Endothelial cell of umbilical vein (primary cell): ENCODE measurements around the gene GDPD3. TPM values are rescaled to one million over a fixed set of nuclear protein-coding genes. Genes with fewer than 3 reads are reported as not detected.
A peak's percentile ranks its signal among the peaks of the same experiment; 100 is the strongest.

Source experiments
- BruUV-seq: library from RNA; stranded (reverse); fragments of 400-500 nt; replicated peaks from 2 replicates; lab custom pipeline; 2021; lab: Mats Ljungman, UMichigan
- CTCF ChIA-PET: fragments of 300-600, 350-600 bp; sonication (Branson Sonifier 250); formaldehyde crosslinking; loops from one replicate; lab custom pipeline; 2021; ENCODE audit warnings: antibody characterized with exemption, inconsistent platforms; lab: Charles Lee
- POLR2A ChIA-PET: fragments of 300-600, 350-600 bp; sonication (Branson Sonifier 250); formaldehyde crosslinking; loops from one replicate; lab custom pipeline; 2021; ENCODE audit warnings: antibody characterized with exemption, inconsistent platforms; lab: Charles Lee
- DNase-seq: peaks from one replicate; pipeline ENCODE4 v3.0.0-alpha.2; 2011; ENCODE audit warnings: low read depth, low spot score
- FAIRE-seq: peaks from 2 replicates; lab custom pipeline; 2011; peaks lifted over from hg19 to GRCh38; lab: Jason Lieb, UNC
- H2AFZ ChIP-seq: 2 replicates; pipeline ENCODE4 v1.6.0; 2012; ENCODE audit warnings: low read depth, low read length, control low read depth, inconsistent platforms
- H3K27ac ChIP-seq: 2 replicates; pipeline ENCODE4 v1.5.1; 2011; ENCODE audit warnings: low read depth, mild to moderate bottlenecking, control low read depth, low read length, moderate library complexity; ENCODE audit not compliant: insufficient read depth
- H3K27me3 ChIP-seq, 2 experiments: 2 replicates each; pipeline versions ENCODE4 v1.6.0 to v1.6.1; 2011; ENCODE audit warnings: low read length in 2 of 2, mixed read lengths in 1 of 2; ENCODE audit not compliant: control insufficient read depth in 2 of 2, insufficient read depth in 2 of 2
- H3K36me3 ChIP-seq, 2 experiments: 2 replicates in 1 of 2; 3 replicates in 1 of 2; pipeline ENCODE4 v1.5.1; 2011; ENCODE audit warnings: low read length in 2 of 2, mild to moderate bottlenecking in 1 of 2, moderate library complexity in 1 of 2; ENCODE audit not compliant: control insufficient read depth in 2 of 2, insufficient read depth in 2 of 2; ENCODE audit errors: extremely low read depth in 1 of 2
- H3K4me1 ChIP-seq: 3 replicates; pipeline ENCODE4 v1.5.1; 2011; ENCODE audit warnings: mild to moderate bottlenecking, low read length; ENCODE audit not compliant: control insufficient read depth, insufficient read depth; ENCODE audit errors: extremely low read depth
- H3K4me2 ChIP-seq: 2 replicates; pipeline ENCODE4 v1.6.1; 2011; ENCODE audit warnings: low read length, control low read depth, mixed read lengths; ENCODE audit not compliant: insufficient read depth
- H3K4me3 ChIP-seq, 3 experiments: fragments of 200-600 bp in 1 of 3; sonication (generic), shearing (Covaris generic) in 1 of 3; replicated peaks in 1 of 3; 2 replicates each; pipeline ENCODE4 v1.5.1; 2011 to 2016; ENCODE audit warnings: control low read depth in 3 of 3, low read length in 3 of 3, mild to moderate bottlenecking in 2 of 3, inconsistent platforms in 1 of 3, low read depth in 1 of 3, moderate library complexity in 1 of 3; ENCODE audit not compliant: insufficient read depth in 1 of 3
- H3K79me2 ChIP-seq: 2 replicates; pipeline ENCODE4 v1.6.0; 2012; ENCODE audit warnings: low read length, inconsistent platforms; ENCODE audit not compliant: control insufficient read depth, insufficient read depth
- H3K9ac ChIP-seq: replicated peaks from 2 replicates; pipeline ENCODE3; 2011; ENCODE audit warnings: low read length, control low read depth; ENCODE audit not compliant: insufficient read depth; ENCODE audit errors: extremely low read depth
- H3K9me1 ChIP-seq: replicated peaks from 3 replicates; pipeline ENCODE4 v1.6.0; 2011; ENCODE audit warnings: mild to moderate bottlenecking, low read length; ENCODE audit not compliant: control insufficient read depth, insufficient read depth; ENCODE audit errors: extremely low read depth
- H3K9me3 ChIP-seq: replicated peaks from 2 replicates; pipeline ENCODE4 v1.5.1; 2012; ENCODE audit warnings: low read length, inconsistent platforms; ENCODE audit not compliant: control insufficient read depth, insufficient read depth
- H4K20me1 ChIP-seq: replicated peaks from 2 replicates; pipeline ENCODE3; 2011; ENCODE audit warnings: mild to moderate bottlenecking, low read length; ENCODE audit not compliant: control insufficient read depth, insufficient read depth; ENCODE audit errors: extremely low read depth
- EZH2 ChIP-seq: IDR thresholded peaks from 2 replicates; pipeline ENCODE4 v1.6.1; 2012; ENCODE audit warnings: borderline replicate concordance, low read depth, mild to moderate bottlenecking, moderate library complexity, low read length, inconsistent platforms; ENCODE audit not compliant: severe bottlenecking
- FOS ChIP-seq: IDR thresholded peaks from 2 replicates; pipeline ENCODE4 v1.6.1; 2011; ENCODE audit warnings: mild to moderate bottlenecking, low read length, moderate library complexity, borderline replicate concordance; ENCODE audit not compliant: insufficient read depth
- GATA2 ChIP-seq: IDR thresholded peaks from 2 replicates; pipeline ENCODE4 v1.7.0; 2011; ENCODE audit warnings: low read depth, mild to moderate bottlenecking, moderate library complexity, mixed read lengths, low read length; ENCODE audit not compliant: insufficient read length, insufficient read depth
- JUN ChIP-seq: IDR thresholded peaks from 2 replicates; pipeline ENCODE4 v1.6.1; 2011; ENCODE audit warnings: borderline replicate concordance, low read depth; ENCODE audit not compliant: insufficient read length, insufficient read depth
- MAX ChIP-seq: IDR thresholded peaks from 2 replicates; pipeline ENCODE4 v1.6.1; 2011; ENCODE audit not compliant: insufficient read depth, insufficient read length
- MYC ChIP-seq: IDR thresholded peaks from one replicate; pipeline ENCODE4 v1.6.1; 2011; ENCODE audit warnings: mild to moderate bottlenecking, low read depth, low read length
- POLR2A ChIP-seq: IDR thresholded peaks from 2 replicates; pipeline ENCODE4 v1.6.1; 2012; ENCODE audit warnings: low read depth, mild to moderate bottlenecking, control low read depth, low read length
- POLR2AphosphoS5 ChIP-seq: IDR thresholded peaks from 2 replicates; pipeline ENCODE4 v1.6.1; 2012; ENCODE audit warnings: low read depth, mild to moderate bottlenecking, control low read depth, low read length, moderate library complexity; ENCODE audit not compliant: insufficient read depth
- dilution Hi-C: fragments of 300-500 bp; cut with MboI; formaldehyde crosslinking; loops from one replicate; pipeline ENCODE4 v1.15.0; 2019; ENCODE audit warnings: low sequenced_read_pairs; ENCODE audit not compliant: extremely low pct_ligation_motif_present
- intact Hi-C: fragments of 100-400 bp; cut with micrococcal nuclease; formaldehyde crosslinking; loops from one replicate; pipeline ENCODE4 v1.10.0; 2022
- polyA plus RNA-seq, 4 experiments: library from polyadenylated mRNA; depleted of rRNA in 3 of 4; stranded (reverse) in 3 of 4; unstranded in 1 of 4; fragments of >200 nt; gene quantifications; 2 replicates each; pipeline versions ENCODE4 v1.2.1 to v1.2.3, GENCODE V29; 2011 to 2012; ENCODE audit warnings: missing spikeins in 1 of 4
- total RNA-seq: library from RNA; stranded (reverse); gene quantifications from 2 replicates; pipeline ENCODE4 v1.2.3, GENCODE V29; 2021
- TF ChIP-seq, protein P1 (sequence below), 2 donors: IDR thresholded peaks; 1 replicate in 1 of 2; 2 replicates in 1 of 2; pipeline ENCODE4 v1.5.1; 2011; ENCODE audit warnings: low read length in 2 of 2, mild to moderate bottlenecking in 2 of 2, moderate library complexity in 2 of 2, control low read depth in 1 of 2, inconsistent platforms in 1 of 2, low read depth in 1 of 2; ENCODE audit not compliant: insufficient read depth in 1 of 2; ENCODE audit errors: extremely low read depth in 1 of 2

The GDPD3 gene
- total and polyA plus RNA-seq, 2 donors (not counting 3 experiments of a cell fraction or from before 2014, with no cell fraction given): 8.0 to 18.6 TPM

- no peaks in the 10 kb centered on the region for H3K27me3 ChIP-seq
- peaks cover 24% of the 10 kb centered on the region for H3K79me2 ChIP-seq
- POLR2A ChIA-PET: interaction anchor here (0.6 kb wide), 1 partner anchor 29 kb away, joined by 3 read pairs; no protein-coding TSS in a partner anchor
- peaks cover 6 to 8% of the 10 kb centered on the region in 2 experiments for H3K36me3 ChIP-seq
- dilution Hi-C loops (no loop called here), intact Hi-C loops (no loop called here)
- DNase-seq (no peak), FAIRE-seq (no peak)
- CTCF ChIA-PET: interaction anchor here (1.6 to 4.5 kb wide), 3 partner anchors 7 to 29 kb away, joined by 4 to 53 read pairs (median 28); partner anchors contain the start of gene TBX6
- no peak overlapping the region for H3K4me2 ChIP-seq
- H3K27ac ChIP-seq: peak overlapping the region; percentile 71
- no peak for TF ChIP-seq MYC
- TF ChIP-seq GATA2: no peak
- TF ChIP-seq EZH2: no peak
- no peak for TF ChIP-seq JUN
- no peak for TF ChIP-seq FOS
- TF ChIP-seq POLR2AphosphoS5: no peak
- TF ChIP-seq, protein P1, sequence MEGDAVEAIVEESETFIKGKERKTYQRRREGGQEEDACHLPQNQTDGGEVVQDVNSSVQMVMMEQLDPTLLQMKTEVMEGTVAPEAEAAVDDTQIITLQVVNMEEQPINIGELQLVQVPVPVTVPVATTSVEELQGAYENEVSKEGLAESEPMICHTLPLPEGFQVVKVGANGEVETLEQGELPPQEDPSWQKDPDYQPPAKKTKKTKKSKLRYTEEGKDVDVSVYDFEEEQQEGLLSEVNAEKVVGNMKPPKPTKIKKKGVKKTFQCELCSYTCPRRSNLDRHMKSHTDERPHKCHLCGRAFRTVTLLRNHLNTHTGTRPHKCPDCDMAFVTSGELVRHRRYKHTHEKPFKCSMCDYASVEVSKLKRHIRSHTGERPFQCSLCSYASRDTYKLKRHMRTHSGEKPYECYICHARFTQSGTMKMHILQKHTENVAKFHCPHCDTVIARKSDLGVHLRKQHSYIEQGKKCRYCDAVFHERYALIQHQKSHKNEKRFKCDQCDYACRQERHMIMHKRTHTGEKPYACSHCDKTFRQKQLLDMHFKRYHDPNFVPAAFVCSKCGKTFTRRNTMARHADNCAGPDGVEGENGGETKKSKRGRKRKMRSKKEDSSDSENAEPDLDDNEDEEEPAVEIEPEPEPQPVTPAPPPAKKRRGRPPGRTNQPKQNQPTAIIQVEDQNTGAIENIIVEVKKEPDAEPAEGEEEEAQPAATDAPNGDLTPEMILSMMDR (IDR thresholded peaks at IDR 0.05; ENCODE audit: extremely low read depth in 1 of 2, insufficient read depth in 1 of 2, low read depth in 1 of 2, low read length in 2 of 2): no peak
- TF ChIP-seq MAX: no peak
- no peak for TF ChIP-seq POLR2A
- peak overlapping the region; percentile 38 for H2AFZ ChIP-seq
- BruUV-seq: no TSS peak
- H3K9ac ChIP-seq: peak overlapping the region; percentile 63
- H3K9me3 ChIP-seq: no peaks in the 10 kb centered on the region
- H3K4me3 ChIP-seq: no peak overlapping the region
- H4K20me1 ChIP-seq: no peaks in the 10 kb centered on the region
- H3K9me1 ChIP-seq: no peaks in the 10 kb centered on the region
- H3K4me1 ChIP-seq: peaks cover 29% of the 10 kb centered on the region
Observed at GRCh38 chr16:30063278-30063892, 50.0 kb downstream of the GDPD3 start.
